Activated CD8-positive, alpha-beta memory T cell treated with anti-CD3 and anti-CD28 coated beads for 48 hours (primary cell): Measurements from ENCODE around the gene CYSLTR1.
"Not testable (repeated sequence)": the region's sequence is repeated elsewhere in the genome, so short reads cannot be mapped to it uniquely, and the experiment has no call there.

Experiments
- DNase-seq, 3 experiments: peaks; one replicate each; pipeline ENCODE4 v3.0.0-alpha.2; 2020; ENCODE audit warnings: low read depth in 2 of 3, low spot score in 2 of 3

CYSLTR1 gene

GRCh38 chrX:78327370-78328086 is at the start of gene CYSLTR1:
CYSLTR1 (minus strand) TSS chrX:78327611; CDS start chrX:78273746, 53,865 bp downstream.
- DNase-seq = no peak

- DNase-seq = no peak
Measured at GRCh38 chrX:78377186-78377585, 49.8 kb upstream of the CYSLTR1 start.

GRCh38 chrX:78375894-78376293 is 48.5 kb upstream of the CYSLTR1 start:
- DNase-seq = no peak

GRCh38 chrX:78366576-78366975 is 39.2 kb upstream of the CYSLTR1 start:
- no peak for DNase-seq

DNA sequence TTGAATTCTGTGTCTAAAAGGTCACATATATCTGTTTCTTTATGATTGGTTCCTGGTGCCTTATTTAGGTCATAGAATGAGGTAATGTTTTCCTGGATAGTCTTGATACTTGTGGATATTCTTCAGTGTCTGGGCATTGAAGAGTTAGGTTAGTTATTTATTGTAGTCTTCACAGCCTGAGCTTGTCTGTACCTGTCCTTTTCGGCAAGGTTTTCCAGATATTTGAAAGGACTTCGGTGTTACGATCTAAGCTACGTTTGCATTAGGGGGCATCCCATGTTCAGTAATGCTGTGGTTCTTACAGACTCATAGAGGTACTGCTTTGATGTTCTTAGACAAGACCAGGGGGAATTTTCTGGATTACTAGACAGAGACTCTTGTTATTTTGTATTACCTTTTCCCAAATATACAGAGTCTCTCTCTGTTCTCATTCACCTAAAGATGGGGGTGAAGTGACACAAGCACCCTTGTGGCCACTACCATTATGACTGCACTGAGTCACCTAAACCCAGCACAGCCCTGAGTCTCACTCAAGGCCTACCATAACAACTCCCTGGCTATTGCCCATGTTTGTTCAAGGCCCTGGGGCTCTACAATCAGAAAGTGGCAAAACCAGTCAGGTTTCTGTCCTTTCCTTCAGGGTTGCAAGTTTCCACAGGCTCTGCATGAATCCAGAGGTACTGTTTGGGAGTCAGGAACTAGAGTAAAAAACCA is 30.1 kb upstream of the CYSLTR1 start:
- DNase-seq = no peak

DNA sequence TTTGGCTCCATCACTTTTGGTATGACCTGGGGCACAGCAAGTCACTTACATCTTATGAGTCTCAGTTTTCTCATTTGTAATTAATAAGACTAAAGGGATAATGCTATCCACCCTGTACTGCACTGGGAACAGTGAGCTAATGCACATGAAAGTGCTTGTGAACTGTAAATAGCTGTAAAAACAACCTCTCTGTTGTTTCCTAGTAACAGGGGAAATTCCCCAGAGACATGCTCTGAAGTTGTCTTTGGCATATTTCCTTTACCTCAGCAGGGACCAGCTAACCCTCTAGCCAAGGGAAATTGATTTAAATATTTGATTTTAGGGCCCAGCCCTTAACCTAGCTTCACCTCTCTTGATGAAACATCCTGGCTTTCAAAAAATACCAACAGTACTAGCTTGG is 6.1 kb upstream of the CYSLTR1 start:
- no peak for DNase-seq

GRCh38 chrX:78331708-78332107 is 4.3 kb upstream of the CYSLTR1 start:
- DNase-seq = no peak

DNA sequence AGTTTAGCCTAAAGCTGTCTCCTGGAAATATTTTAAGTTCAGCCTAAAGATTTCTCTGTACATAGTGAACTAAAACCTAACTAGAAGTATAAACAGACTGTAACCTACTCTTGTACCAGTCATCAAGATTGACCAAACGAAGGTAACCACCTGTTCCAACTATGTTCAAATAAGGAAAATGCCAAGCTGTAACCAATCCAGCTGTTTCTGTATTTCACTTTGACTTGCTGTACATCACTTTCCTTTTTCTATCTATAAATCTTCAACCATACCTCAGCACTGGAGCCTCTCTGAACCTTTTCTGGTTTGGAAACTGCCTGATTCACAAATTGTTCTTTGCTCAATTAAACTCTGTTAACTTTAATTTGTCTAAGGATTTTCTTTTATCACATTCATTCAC is 3.1 kb upstream of the CYSLTR1 start:
- no peak for DNase-seq

- no peak for DNase-seq
Measured at GRCh38 chrX:78330068-78330467, 2.7 kb upstream of the CYSLTR1 start.

DNA sequence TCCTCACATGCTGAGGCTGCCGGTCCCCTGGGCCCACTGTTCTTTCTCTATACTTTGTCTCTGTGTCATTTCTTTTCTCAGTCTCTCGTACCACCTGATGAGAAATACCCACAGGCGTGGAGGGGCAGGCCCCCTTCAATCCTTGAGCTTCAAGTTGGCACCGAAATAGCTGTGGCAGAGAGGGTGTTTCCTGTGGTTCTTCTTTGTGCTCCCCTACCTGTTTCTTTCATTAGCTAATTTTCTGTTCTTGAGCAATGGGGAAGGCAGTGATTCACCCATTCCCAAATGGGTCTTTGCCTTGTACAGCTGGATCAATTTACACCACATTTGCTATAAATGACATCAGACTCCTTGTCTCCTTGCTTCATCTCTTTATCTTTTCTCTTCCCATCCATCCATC is 2.1 kb upstream of the CYSLTR1 start:
- DNase-seq = no peak

DNA sequence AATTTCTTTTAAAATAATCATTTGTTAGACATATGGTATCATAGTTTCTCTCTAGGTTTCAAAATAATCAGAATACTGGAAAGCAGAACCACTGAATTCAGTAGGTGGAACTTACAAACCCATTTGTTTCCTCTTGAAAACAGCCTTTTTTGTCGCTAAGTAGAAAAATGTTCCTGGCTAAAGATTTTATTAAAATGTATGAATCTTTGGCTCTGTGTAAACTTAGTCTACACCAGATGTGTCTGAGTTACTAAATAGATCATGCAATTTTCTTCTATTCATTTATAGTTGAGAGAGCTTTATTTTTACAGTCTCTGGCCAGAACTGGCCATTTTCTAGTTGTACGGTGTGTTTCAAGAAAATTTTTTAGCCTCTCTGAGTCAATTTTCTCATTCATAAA is 1.0 kb downstream of the CYSLTR1 start:
- no peak for DNase-seq

DNA sequence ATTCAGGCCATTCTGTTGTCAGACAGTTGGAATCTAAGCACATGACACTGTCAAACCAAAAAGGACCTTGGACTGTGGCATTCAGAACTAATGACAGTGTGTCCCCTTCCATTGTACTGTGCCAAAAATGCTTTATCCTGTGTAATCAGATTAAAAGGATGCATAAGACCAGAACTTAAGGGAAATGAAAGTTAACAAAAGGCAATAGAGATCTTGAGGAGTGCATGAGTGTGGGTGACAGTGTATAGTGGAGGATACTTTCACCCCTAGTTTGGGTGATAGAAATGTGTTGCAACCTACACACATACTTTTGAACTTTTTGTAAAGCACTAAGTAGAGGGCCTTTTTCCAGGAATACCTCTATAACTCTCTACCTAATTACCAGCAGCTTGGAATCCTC is 4.5 kb downstream of the CYSLTR1 start:
- no peak for DNase-seq

DNA sequence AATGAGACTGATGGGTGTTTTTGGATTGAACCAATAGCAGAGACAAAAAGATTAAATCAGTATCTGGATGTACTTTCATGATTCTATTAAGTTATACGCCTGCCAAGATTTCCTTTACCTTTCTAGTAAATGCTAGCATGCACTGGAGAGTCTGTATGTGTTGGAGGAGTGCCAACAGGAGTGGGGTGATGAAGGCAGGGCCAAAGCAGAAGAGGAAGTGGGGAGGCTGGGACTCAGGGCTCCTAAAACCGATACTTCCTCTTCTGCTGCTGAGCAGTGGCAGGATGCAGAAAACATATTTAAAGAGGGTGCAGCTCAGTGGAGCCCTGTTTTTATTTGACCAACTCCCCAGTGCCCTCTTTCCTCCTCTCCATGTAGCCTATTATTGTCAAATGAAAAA is 5.6 kb downstream of the CYSLTR1 start:
- no peak for DNase-seq

DNA sequence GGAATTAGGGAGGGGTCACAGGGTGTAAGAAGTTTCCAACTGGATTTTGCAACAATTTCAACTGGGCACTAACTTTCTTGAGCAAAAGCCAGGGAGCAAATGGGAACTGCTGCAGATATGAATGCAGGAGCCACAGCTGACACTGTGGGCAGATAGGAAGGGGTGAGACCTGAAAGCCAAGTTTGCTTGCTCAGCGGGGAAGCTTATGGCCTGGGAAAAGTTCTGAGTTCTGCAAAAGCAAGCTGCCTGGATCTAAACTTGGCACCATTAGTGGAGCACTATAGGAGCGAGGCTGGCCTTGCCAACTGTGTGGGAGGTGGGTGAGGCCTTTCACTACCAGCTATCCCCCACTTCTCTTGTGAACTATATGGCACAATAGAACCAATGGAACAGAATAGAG is 11.1 kb downstream of the CYSLTR1 start:
- no peak for DNase-seq

DNA sequence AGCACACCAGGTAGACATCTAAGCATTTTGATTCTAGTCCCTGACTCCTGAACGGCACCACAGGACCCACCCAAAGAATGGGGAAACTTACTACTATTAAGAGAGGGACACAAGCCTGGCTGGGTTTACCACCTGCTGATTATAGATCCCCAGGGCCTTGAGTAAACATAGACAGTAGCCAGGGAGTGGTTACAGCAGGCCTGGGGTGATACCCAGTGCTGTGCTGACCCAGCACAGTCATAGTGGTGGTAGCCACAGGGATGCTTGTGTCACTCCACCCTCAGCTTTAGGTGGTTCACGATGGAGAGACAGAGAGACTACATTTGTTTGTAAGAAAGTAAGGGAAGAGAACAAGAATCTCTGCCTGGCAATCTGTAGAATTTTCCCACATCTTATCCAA is 11.7 kb downstream of the CYSLTR1 start:
- no peak for DNase-seq

DNA sequence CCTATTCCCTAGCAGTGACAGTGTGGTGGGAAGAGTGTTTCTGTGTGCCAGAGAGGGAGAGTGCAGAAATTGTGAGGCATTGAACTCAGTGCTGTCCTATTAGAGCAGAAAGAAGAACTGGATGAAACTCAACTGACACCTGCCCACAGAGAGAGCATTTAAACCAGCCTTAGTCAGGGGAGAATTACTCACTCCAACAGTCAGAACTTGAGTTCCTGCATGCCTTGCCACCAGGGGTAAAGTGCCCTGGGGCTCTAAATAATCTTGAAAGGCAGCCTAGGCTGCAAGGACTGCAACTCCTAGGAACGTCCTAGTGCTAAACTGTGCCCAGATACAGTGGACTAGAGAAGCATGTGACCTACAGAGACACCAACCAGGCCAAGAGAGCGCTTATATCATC is 12.8 kb downstream of the CYSLTR1 start:
- DNase-seq = no peak

- DNase-seq = no peak
Measured at GRCh38 chrX:78313526-78313925, 13.9 kb downstream of the CYSLTR1 start.

DNA sequence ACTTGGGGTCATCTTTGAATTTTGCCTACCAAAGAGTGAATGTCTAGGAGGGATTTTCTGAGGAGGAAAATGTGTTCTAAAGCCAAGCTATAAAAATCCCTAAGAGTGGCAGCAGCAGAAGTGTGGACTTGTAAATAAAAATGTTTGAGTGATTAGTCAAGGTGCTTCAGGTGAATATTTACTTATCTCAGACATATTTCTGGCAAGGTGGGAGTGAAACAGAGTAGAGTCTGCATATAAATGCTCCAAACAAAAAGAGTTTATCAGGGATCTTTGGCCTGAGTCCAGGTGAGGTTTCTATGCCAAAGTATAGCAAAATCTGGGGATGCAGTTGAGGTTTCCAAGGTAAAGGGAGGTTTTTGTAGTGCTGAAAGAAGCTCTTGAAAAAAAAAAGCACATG is 19.7 kb downstream of the CYSLTR1 start:
- DNase-seq = no peak

DNA sequence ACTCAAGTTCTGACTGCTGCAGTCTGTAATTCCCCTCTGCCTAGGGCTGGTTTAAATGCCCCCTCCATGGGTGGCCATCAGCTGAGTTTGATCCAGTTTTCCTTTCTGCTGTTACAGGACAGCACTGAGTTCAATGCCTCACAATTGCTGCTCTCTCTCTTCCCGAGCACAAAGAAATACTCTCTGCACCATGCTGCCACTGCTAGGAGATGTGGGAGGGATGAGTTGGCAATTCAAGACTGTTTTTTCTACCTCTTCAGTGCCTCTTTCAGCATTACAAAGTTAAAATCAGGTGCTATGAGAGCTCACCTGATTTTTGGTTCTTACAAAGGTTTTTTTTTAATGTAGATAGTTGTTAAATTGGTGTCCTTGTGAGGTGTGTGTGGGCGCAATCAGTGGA is 24.3 kb downstream of the CYSLTR1 start:
- DNase-seq = no peak

- DNase-seq = not testable (repeated sequence)
Measured at GRCh38 chrX:78300933-78301332, 26.5 kb downstream of the CYSLTR1 start.

DNA sequence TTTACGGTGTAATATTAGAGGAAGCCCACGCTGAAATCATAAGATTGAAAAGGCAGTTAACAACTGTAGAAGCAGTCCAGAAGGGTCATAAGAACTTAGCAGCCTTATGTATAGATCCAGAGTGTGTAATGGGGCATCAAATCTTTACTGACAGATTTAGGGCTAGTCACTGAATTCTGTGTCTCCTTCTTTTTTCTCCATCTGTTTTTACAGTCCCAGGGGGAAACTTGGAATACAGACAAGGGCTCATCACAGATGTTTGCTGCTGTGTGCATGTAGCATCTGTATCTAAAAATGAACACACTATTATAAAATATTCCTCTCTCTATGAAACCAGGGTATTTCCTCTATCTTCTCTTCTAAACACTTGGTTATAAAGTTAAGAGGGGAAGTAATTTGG is 43.9 kb downstream of the CYSLTR1 start:
- no peak for DNase-seq

- no peak for DNase-seq
Measured at GRCh38 chrX:78237127-78237526, 90.3 kb downstream of the CYSLTR1 start.

- DNase-seq = not testable (repeated sequence)
Measured at GRCh38 chrX:78226047-78226446, 101.4 kb downstream of the CYSLTR1 start.
